SK-N-MC (cell line): ENCODE data around the gene PPFIBP2.

Experiments
- EZH2 ChIP-seq: fragments of 200-600 bp; sonication (generic); IDR thresholded peaks from one replicate; pipeline ENCODE4 v1.6.1; 2017; ENCODE audit warnings: antibody characterized with exemption
- FOXP2 ChIP-seq: optimal IDR thresholded peaks from 2 replicates; pipeline ENCODE3; 2011; ENCODE audit warnings: mild to moderate bottlenecking, moderate library complexity; ENCODE audit not compliant: insufficient read depth; ENCODE audit errors: extremely low read length, control extremely low read depth
- POLR2AphosphoS5 ChIP-seq: IDR thresholded peaks from 2 replicates; pipeline ENCODE4 v1.6.1; 2012; ENCODE audit warnings: mild to moderate bottlenecking, low read depth, low read length, borderline replicate concordance

DNA sequence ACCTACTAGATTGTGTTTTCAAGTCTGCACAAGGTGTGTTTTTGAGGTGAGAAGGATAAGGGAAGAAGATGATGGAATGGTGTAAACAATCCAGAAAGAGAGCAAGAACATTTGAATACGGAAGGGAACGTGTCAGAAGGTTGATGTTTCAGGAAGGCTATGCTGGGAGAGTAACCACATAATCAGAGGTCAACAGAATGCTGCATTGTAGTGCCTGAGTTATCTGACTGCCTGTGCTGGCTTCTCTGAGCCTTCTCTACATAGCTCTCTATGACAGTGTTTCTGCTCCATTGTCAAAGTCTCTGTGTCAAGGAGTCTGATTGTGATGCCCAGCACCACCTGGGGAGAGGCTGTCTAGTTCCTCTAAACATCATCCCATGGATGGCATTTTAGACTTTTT lies 85.4 kb downstream of the PPFIBP2 start:
- TF ChIP-seq EZH2 (no peak), POLR2AphosphoS5 (no peak), FOXP2 (no peak)
